HG03439 (cell line): Measurements from ENCODE around the gene ISCU.
A peak's percentile ranks its signal among the peaks of the same experiment; 100 is the strongest.
"Not testable (repeated sequence)": the region's sequence is repeated elsewhere in the genome, so short reads cannot be mapped to it uniquely, and the experiment has no call there.

Source experiments
- ATAC-seq: cut with Tn5 transposase; IDR thresholded peaks from one replicate; pipeline ENCODE4 v1.9.1; 2021; ENCODE audit warnings: mild to moderate bottlenecking, moderate library complexity; ENCODE audit not compliant: unreplicated experiment

The ISCU gene

DNA sequence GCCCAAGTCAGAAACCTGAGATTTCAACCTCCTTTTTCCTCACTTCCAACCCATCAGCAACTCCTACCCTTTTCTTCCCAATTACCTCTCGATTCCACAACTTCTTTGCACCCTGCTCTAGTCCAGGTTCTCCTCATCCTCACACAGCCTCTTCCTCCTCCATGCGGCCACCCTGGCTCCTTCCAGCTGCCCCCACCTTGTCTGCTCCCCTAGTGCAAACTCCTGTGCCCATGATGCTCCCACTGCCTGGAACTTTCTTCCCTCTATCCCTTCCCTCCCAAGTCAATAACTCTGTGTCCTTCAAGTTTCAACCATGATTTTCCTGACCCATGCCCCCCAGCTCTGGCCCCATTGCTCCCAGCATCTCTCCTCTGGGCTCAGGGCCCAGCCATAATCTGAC, 54.0 kb downstream of the ISCU start:
- ATAC-seq: no peak

DNA sequence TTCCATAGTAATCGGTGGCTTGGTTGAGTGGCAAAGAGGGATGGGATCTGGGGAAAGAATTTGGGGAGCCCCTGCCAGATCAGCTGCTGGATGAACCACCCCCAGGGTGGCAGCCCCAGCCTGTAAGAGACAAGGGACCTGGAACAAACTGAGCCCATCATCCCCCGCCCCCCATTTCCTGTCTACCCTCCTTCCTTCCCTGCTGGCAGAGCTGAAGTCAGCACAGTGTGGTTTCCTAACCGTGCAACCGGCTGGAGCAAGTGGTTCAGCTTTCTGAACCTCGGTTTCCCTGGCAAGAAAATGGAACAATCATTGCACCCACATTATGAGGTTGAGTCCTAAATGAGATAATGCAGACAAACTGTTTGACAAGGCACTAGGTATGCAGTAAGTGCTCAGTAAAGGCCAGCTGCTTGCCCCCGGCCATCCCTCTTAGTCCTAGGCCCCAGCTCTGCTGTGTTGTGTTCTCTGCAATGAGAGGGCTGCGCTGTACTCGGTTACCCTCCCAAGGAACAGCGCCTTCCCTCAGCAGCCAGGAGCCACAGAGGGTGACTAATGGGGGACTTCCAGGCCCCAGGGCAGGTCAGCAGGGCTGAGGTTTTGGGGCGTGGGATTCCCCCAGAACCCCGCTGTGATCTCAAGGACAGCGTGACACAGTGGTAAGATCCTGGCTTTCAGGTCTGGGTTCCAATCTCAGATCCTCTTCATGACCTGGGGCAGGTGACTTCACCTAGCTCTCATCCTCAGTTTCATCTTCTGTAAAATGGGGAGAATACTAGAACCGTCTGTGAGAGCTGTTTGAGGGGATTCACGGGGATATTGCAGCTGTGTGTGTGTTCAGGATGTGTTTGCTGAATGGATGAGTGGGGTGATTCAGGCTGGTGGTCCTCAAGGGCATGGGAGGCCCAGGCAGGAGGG, 54.8 kb downstream of the ISCU start:
- peak; percentile 87 for ATAC-seq

DNA sequence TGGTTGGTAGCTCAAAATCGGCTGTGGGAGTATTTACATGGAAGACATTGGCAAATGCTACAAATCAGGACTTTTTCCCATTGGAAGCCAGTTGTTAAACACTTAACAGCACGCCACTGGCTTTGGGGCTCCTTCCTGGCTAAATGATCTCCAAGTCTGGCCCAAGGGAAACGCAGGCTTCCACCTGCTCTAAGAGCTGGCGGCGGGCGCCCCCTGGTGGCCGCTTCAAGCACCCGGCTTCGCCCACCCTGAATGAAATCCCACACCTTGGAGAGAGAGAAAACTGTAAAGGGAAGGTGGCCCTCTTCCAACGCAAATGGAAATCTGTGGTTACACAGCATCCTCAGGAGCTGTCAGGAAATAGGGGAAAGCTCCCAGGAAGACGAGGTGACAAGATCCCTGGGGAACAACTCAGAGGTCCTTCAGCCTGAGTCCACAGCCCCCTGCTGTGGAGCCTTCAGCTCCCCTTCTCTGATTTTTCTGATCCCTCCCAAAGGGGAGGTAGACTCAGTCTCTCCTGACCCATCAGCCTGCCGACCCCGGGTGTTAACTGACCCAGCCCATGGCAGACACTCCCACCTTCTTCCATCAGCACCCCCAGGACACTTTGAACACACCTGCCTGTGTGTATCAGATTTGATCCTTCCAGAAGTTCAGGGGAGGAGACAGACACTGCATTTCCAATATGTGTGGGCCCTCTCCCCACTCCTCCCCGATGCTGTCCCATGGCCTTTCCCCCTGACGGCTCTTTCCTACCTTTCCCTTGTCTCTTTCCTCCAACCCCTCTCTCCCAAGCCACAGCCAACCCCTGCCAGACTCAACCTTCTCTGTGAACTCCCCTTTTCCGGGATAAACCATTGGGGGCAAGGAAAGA, 55.9 kb downstream of the ISCU start:
- peak; percentile 43 for ATAC-seq

DNA sequence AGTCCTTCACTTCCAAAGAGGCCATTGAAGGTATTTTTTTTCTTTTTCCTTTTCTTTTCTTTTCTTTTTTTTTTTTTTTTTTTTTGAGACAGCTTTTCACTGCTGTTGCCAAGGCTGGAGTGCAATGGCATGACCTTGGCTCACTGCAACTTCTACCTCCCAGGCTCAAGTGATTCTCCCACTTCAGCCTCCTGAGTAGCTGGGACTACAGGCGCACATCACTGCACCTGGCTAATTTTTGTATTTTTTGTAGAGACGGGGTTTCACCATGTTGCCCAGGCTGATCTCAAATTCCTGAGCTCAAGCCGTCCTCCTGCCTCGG, 56.5 kb downstream of the ISCU start:
- ATAC-seq: not testable (repeated sequence)
